ENCODE measurements around the gene FRMD4A.
"Not testable (repeated sequence)": the region's sequence is repeated elsewhere in the genome, so short reads cannot be mapped to it uniquely, and the experiment has no call there.

FRMD4A gene

GRCh38 chr10:13970236-13970956 is 360.3 kb downstream of the FRMD4A start:
- no peak for DNase-seq

DNA sequence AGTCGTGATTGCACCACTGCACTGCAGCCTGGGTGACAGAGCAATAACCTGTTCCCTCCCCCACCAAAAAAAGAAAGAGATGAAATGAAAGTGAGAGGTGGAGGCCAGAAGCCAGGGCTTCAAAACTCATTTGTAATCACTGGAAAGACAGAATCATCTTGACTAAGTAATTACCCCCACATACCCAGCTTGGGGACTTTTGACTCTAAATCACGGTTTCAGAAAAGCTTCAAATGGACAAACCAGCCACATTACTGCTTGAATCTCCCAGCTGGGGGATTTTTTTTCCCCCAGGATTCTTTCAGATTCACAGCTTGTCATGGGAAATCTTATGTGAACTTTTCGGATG is 361.0 kb downstream of the FRMD4A start:
- DNase-seq = no peak

DNA sequence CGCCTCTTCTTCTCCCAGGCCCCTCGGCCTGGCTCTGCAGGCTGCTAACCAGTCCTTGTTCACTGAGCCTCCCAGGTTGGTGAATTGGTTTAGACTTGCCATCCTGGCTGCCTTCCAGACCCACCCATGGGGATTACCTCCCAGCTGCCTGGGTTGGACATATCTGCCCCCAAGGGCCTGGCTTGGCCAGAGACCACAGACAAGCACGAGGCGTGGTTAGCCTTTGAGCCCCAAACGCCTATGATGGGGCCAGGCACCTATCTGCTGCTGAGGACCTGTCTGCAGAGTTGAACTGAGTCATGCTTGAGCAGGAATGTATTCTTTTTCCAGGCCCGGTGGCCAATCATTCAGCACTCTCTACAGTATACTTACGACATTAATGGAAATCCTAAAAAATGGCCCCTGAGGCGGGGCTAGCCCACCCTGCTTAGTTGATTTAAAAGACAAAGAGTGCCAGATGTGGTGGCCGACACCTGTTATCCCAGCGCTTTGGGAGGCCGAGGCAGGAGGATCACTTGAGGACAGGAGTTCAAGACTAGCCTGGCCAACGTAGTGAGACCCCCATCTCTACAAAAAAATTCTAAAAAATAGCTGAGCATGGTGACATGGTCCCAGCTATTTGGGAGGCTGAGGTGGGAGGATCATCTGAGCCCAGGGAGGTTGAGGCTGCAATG is 361.5 kb downstream of the FRMD4A start:
- no peak for DNase-seq

DNA sequence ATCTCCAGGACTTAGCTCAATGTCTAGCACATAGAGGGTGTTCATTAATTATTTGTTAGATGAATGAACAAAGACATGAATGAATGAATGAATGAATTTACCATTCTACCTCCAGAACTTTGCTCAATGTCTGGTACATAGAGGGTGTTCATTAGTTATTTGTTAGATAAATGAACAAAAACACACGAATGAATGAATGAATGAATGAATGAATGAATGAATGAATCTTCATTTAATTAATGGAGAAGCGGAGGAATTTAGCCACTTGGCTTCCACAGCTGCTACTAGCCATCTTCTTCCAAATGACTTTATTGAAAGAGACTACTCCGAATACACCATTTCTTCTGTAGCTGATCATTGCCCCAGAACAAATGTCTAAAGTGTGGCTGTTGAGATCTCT is 368.9 kb downstream of the FRMD4A start:
- DNase-seq = no peak

DNA sequence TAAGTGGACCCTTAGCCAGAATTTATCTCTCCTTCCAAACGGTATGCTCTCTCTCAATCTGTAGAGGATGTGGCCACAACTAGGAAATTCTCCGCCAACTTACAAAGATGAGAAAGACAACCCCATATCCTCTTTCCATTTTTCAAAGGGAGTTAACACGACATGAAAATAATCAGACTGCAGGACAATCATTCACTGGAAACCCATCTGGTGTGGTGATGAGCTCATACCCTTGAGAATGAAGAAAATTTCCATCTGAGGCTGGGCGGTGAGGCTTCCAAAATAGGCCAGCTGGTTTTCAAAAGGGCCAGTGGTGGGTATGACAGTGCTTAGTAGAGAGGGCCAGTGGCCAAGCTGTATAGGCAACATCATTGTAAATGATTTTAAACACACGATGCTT is 369.6 kb downstream of the FRMD4A start:
- no peak for DNase-seq

GRCh38 chr10:13960603-13961002 is 370.1 kb downstream of the FRMD4A start:
- DNase-seq = no peak

DNA sequence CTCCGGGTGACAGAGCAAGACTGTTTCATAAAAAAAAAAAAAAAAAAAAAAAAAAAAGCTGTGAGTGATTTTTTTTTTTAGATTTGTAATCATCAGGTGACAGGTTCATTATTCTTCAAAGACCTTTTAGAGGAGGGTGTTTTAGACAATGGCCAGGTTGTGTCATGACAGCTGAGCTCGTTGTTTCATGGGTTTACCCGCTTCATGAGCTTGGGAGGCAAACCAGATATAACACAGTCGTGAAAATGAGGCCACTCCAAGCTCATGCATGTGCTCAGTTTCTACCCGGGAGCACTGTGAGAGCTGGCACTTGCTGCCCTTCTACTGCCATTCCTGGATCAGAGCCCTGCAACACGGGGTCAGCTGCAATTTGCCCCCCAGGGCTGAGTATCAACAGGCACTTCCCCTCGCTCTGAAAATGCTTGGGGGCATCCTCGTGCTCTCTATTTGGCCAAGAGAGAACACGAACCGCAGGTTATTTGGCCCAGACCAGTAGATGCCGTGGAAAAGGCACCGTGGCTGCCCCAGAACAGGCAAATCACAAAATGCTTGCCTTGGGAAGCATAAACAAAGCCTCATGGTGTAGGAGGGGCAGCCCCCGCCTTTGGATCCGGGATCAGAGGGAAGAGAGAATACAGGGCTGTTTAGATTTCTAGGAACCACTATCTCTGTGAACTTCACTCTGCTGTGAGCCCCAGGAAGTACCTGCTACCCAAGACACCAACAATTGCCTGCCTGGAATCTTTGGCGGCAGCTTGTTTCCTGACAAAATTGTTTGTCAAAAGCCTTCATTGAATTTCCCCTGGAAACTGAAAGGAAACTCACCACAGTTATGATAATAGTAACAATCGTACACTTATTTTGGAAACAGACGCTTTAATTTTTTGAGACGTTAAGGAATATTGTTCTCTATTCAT is 371.0 kb downstream of the FRMD4A start:
- DNase-seq = no peak

- DNase-seq = no peak
These were observed 372.9 kb downstream of the FRMD4A start for GRCh38 chr10:13957856-13958255.

DNA sequence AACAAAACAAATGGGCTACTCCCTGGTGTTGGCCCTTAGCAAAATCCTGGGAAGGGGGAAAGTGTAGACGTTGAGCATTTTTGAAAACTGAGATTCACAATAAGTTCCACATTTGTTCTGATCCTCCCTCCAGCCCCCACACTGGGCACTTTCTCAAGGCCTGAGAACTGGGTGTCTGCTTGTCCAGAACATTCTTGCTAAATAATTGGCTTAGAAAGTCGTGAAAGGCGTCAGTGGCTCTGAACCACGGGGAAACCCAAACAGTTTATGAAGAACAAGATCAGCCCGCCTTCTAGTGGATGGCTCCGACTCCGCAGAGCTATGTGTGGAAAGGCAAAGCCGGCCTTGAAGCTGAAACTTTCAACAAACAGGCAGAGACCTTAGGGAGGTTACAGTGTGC is 373.9 kb downstream of the FRMD4A start:
- DNase-seq = no peak

DNA sequence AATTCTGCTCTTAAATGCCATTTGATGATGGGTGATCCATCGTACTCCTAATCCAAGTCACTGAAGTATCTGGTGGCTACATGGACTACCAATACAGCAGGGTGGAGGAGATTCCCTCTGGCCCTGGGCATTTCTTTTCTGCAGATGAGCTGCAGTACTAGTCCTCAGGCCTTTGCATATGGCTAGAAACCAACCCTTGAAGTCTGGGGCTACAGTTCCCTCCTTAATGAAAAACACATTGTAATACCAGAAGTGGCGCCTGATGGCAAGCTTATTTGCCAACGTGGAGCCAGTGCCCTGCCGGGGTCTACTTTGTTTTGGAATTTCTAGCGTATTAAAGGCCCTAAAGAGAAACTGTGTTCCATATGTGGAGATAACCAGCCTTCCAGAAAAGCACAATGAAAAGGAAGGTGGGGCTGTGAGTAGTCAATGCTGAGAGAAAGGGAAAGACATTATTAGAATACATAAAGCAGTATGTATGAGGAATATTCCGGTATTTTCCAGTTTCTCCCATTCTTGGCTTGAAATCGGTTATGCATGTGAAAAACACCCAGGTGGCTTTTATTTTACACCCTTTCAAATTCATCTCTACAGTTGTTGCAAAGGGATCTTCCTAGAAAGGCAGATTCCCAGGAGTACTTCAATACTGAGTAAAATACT is 375.2 kb downstream of the FRMD4A start:
- no peak for DNase-seq

DNA sequence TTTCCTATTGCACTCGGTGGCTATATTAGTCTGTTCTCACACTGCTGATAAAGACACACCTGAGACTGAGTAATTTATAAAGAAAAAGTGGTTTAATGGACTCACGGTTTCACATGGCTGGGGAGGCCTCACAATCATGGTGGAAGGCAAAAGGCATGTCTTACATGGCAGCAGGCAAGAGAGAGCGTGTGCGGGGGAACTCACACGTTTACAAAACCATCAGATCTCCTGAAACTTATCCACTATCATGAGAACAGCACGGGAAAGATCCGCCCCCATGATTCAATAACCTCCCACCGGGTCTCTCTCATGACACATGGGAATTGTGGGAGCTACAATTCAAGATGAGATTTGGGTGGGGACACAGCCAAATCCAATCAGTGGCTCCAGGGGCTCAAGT is 376.5 kb downstream of the FRMD4A start:
- not testable (repeated sequence) for DNase-seq

DNA sequence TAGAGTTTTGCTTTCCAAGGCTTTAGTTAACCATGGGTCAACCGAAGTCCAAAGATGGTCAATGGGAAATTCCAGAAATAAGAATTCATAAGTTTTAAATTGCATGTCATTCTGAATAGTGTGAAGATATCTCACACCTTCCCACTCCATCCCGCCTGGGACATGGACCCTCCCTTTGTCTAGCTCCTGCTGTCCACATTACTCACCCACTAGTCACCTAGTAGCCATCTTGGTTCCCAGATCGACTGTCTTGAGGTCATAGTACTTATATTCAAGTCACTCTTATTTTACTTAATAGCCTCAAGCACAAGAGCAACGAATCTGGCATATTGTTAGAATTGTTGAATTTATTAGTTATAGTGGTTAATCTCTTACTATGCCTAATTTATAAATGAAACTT is 377.4 kb downstream of the FRMD4A start:
- DNase-seq = no peak

- no peak for DNase-seq
These were observed 380.2 kb downstream of the FRMD4A start for GRCh38 chr10:13950543-13950939.

GRCh38 chr10:13949844-13950542 is 380.7 kb downstream of the FRMD4A start:
- DNase-seq = no peak

DNA sequence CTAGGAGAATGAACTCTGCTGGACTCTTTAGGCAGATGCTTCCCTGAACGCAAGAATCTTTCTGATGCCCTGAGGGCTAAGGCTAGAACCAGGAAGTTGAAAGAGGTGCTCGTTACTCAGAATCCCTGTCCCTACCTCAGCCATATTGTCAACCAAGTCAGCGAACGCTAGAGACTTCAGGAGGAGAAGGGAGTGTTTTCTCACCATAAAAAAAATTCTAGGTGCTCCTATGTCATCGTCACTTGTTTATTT is 384.6 kb downstream of the FRMD4A start:
- no peak for DNase-seq

GRCh38 chr10:13945390-13946208 is 385.1 kb downstream of the FRMD4A start:
- DNase-seq = no peak

- no peak for DNase-seq
These were observed 385.9 kb downstream of the FRMD4A start for GRCh38 chr10:13944823-13945222.

DNA sequence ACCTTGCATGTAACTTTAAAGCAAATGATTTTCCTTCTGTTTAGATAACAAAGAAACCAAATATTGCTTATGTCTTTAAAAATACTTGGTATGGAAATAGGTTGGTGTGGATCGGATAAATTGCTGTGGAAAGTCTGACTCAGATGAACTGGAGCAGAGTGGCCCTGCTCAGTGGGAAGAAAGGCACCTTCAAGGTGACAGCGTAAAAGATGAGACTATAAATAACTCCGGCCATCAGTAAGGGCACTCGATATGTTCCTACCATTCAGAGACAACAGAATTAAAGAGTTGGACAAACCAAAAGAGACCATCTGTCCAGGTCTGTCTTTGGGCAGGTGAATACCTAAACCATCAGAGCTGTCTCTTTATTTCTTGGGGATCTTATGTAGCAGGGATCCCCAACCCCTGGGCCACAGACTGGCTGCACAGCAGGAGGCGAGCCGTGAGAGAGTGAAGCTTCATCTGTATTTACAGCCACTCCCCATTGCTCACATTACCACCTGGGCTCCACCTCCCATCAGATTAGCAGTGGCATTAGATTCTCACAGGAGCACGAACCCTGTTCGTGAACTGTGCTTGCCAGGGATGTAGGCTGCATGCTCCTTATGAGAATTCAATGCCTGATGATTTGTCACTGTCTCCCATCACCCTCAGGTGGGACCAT is 386.9 kb downstream of the FRMD4A start:
- DNase-seq = no peak

GRCh38 chr10:13942035-13942434 is 388.7 kb downstream of the FRMD4A start:
- no peak for DNase-seq

DNA sequence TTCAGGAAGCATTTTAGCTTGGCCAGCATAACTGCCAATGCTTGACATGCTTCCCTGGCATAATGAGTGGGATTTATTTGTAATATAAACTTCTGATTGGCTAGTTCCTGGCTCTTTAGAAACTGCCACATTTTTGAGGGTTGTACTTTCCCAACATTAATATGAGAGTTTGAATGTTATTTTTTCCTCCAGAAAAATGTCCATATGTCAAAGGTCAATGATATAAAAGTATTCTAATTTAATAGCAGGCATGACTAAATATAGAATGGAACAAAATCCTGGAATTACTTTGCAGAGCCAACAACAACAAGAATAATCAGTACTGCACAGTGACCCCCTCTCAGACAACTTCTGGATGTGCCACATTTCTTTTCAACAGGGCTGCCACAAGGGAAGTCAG is 391.3 kb downstream of the FRMD4A start:
- no peak for DNase-seq

DNA sequence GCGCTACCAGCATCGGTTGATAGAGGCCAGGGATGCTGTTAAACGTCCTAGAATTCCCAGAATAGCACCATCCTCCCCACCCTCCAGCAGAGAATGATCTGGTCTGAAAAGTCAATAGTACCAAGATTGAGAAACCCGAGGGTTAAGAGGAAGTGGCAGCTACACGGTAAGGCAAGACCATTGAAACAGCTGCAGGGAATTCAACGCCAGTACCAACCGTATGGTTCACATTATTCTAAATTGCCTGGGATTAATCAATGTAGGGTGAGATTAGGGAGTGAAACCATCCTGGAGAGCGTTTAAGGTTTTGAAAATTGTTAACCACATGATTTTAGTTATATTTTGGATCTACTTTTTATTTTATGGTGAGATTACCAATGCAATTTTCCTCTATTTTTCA is 391.8 kb downstream of the FRMD4A start:
- DNase-seq = no peak

Data from T-helper 1 cell (primary cell).